Activated naive CD4-positive, alpha-beta T cell treated with anti-CD3 and anti-CD28 coated beads for 36 hours (primary cell): ENCODE data around the gene TMEM140. TPM values are rescaled to one million over a fixed set of nuclear protein-coding genes. Genes with fewer than 3 reads are reported as not detected.

Experiments
- CTCF ChIA-PET: fragments of 350-600 bp; sonication (Branson Sonifier 250); formaldehyde crosslinking; loops from one replicate; lab custom pipeline; 2021; ENCODE audit warnings: antibody characterized with exemption; lab: Charles Lee
- DNase-seq: peaks from one replicate; pipeline ENCODE4 v3.0.0-alpha.2; 2020
- H3K27ac Mint-ChIP-seq: one replicate; pipeline ENCODE4 v1.8.0; 2021; ENCODE audit warnings: mild to moderate bottlenecking, mixed read lengths
- H3K27me3 Mint-ChIP-seq: one replicate; pipeline ENCODE4 v1.8.0; 2021; ENCODE audit warnings: low read depth, mixed read lengths
- H3K36me3 Mint-ChIP-seq: one replicate; pipeline ENCODE4 v1.8.0; 2021; ENCODE audit warnings: low read depth, mixed read lengths
- H3K4me1 Mint-ChIP-seq: one replicate; pipeline ENCODE4 v1.8.0; 2021; ENCODE audit warnings: low read depth, mixed read lengths
- H3K4me3 Mint-ChIP-seq: one replicate; pipeline ENCODE4 v1.8.0; 2021; ENCODE audit warnings: mild to moderate bottlenecking, moderate library complexity, mixed read lengths
- H3K9me3 Mint-ChIP-seq: one replicate; pipeline ENCODE4 v1.8.0; 2021; ENCODE audit warnings: mixed read lengths
- intact Hi-C: fragments of 100-400 bp; cut with micrococcal nuclease; formaldehyde crosslinking; loops from one replicate; pipeline ENCODE4 v1.15.1; 2023
- total RNA-seq, 2 experiments: library from RNA; stranded (reverse); gene quantifications; one replicate each; pipeline ENCODE4 v1.2.3, GENCODE V29; 2021

TMEM140 gene
- total RNA-seq, 2 experiments from 2014 or later: 8.1 to 9.2 TPM

- Mint-ChIP-seq H3K36me3 (peaks cover 32% of the 10 kb centered on the region), H3K27ac (no peak overlapping the region), H3K9me3 (peaks cover 28% of the 10 kb centered on the region), H3K4me3 (no peak overlapping the region), H3K4me1 (no peaks in the 10 kb centered on the region), H3K27me3 (no peaks in the 10 kb centered on the region)
- no peak for DNase-seq
- CTCF ChIA-PET: interaction anchor here (0.9 kb wide), 1 partner anchor 32 kb away, joined by 4 read pairs; no protein-coding TSS in a partner anchor
- intact Hi-C loops: no loop called here
Observed at GRCh38 chr7:135178364-135178763, 30.5 kb downstream of the TMEM140 start.

GRCh38 chr7:135179321-135179925 is 31.6 kb downstream of the TMEM140 start:
- H3K27ac Mint-ChIP-seq: no peak overlapping the region
- DNase-seq: no peak
- CTCF ChIA-PET: no interaction called here
- no peak overlapping the region for H3K4me3 Mint-ChIP-seq
- intact Hi-C loops: no loop called here
- no peaks in the 10 kb centered on the region for H3K4me1 Mint-ChIP-seq
- H3K9me3 Mint-ChIP-seq: peaks cover 36% of the 10 kb centered on the region
- H3K36me3 Mint-ChIP-seq: peaks cover 42% of the 10 kb centered on the region
- H3K27me3 Mint-ChIP-seq: no peaks in the 10 kb centered on the region

- intact Hi-C loops: no loop called here
- CTCF ChIA-PET: interaction anchor here (0.8 kb wide), 1 partner anchor 9 kb away, joined by 3 read pairs; the partner anchor contains the start of gene CYREN
- H3K27ac Mint-ChIP-seq: no peak overlapping the region
- peaks cover 48% of the 10 kb centered on the region for H3K36me3 Mint-ChIP-seq
- no peak overlapping the region for H3K4me3 Mint-ChIP-seq
- H3K27me3 Mint-ChIP-seq: no peaks in the 10 kb centered on the region
- H3K4me1 Mint-ChIP-seq: no peaks in the 10 kb centered on the region
- H3K9me3 Mint-ChIP-seq: peaks cover 36% of the 10 kb centered on the region
- no peak for DNase-seq
Observed at GRCh38 chr7:135180122-135180521, 32.2 kb downstream of the TMEM140 start.

- no peak overlapping the region for H3K27ac Mint-ChIP-seq
- no peak overlapping the region for H3K4me3 Mint-ChIP-seq
- H3K27me3 Mint-ChIP-seq: no peaks in the 10 kb centered on the region
- peaks cover 36% of the 10 kb centered on the region for H3K9me3 Mint-ChIP-seq
- H3K4me1 Mint-ChIP-seq: no peaks in the 10 kb centered on the region
- no peak for DNase-seq
- intact Hi-C loops: no loop called here
- CTCF ChIA-PET: no interaction called here
- peaks cover 58% of the 10 kb centered on the region for H3K36me3 Mint-ChIP-seq
Observed at GRCh38 chr7:135181261-135181928, 33.5 kb downstream of the TMEM140 start.

GRCh38 chr7:135181929-135182678 is 34.2 kb downstream of the TMEM140 start:
- no peaks in the 10 kb centered on the region for H3K27me3 Mint-ChIP-seq

GRCh38 chr7:135183478-135183877 is 35.6 kb downstream of the TMEM140 start:
- CTCF ChIA-PET: interaction anchor here (1.2 kb wide), 1 partner anchor 91 kb away, joined by 3 read pairs; no protein-coding TSS in a partner anchor

More at GRCh38 chr7:135181929-135182678, 34.2 kb downstream of the TMEM140 start:
- intact Hi-C loops: no loop called here
- Mint-ChIP-seq H3K27ac (no peak overlapping the region), H3K36me3 (peaks cover 63% of the 10 kb centered on the region), H3K4me1 (no peaks in the 10 kb centered on the region), H3K4me3 (no peak overlapping the region), H3K9me3 (peaks cover 36% of the 10 kb centered on the region)
- CTCF ChIA-PET: interaction anchor here (0.7 kb wide), 1 partner anchor 12 kb away, joined by 3 read pairs; no protein-coding TSS in a partner anchor
- no peak for DNase-seq

GRCh38 chr7:135184254-135184841 is 36.5 kb downstream of the TMEM140 start:
- Mint-ChIP-seq H3K4me1 (no peaks in the 10 kb centered on the region), H3K4me3 (no peak overlapping the region), H3K27ac (no peak overlapping the region), H3K36me3 (peaks cover 75% of the 10 kb centered on the region), H3K9me3 (peaks cover 36% of the 10 kb centered on the region), H3K27me3 (no peaks in the 10 kb centered on the region)
- CTCF ChIA-PET: no interaction called here
- DNase-seq: no peak
- intact Hi-C loops: no loop called here

More at GRCh38 chr7:135183478-135183877, 35.6 kb downstream of the TMEM140 start:
- H3K27ac Mint-ChIP-seq: no peak overlapping the region
- H3K9me3 Mint-ChIP-seq: peaks cover 36% of the 10 kb centered on the region
- no peaks in the 10 kb centered on the region for H3K27me3 Mint-ChIP-seq
- no peak for DNase-seq
- H3K4me1 Mint-ChIP-seq: no peaks in the 10 kb centered on the region
- H3K36me3 Mint-ChIP-seq: peaks cover 73% of the 10 kb centered on the region
- H3K4me3 Mint-ChIP-seq: no peak overlapping the region
- intact Hi-C loops: no loop called here

- DNase-seq: no peak
- no peaks in the 10 kb centered on the region for H3K27me3 Mint-ChIP-seq
- H3K36me3 Mint-ChIP-seq: peaks cover 79% of the 10 kb centered on the region
- intact Hi-C loops: no loop called here
- H3K4me3 Mint-ChIP-seq: no peak overlapping the region
- CTCF ChIA-PET: interaction anchor here (0.6 to 1.3 kb wide), 2 partner anchors 9 to 248 kb away, joined by 3 to 4 read pairs; no protein-coding TSS in a partner anchor
- no peaks in the 10 kb centered on the region for H3K4me1 Mint-ChIP-seq
- no peak overlapping the region for H3K27ac Mint-ChIP-seq
- H3K9me3 Mint-ChIP-seq: peaks cover 28% of the 10 kb centered on the region
Observed at GRCh38 chr7:135185471-135186260, 37.8 kb downstream of the TMEM140 start.

- Mint-ChIP-seq H3K9me3 (peaks cover 24% of the 10 kb centered on the region), H3K4me3 (no peak overlapping the region), H3K27ac (no peak overlapping the region), H3K4me1 (no peaks in the 10 kb centered on the region), H3K36me3 (peaks cover 78% of the 10 kb centered on the region), H3K27me3 (no peaks in the 10 kb centered on the region)
- DNase-seq: no peak
- intact Hi-C loops: no loop called here
- CTCF ChIA-PET: interaction anchor here (0.6 to 1.3 kb wide), 3 partner anchors 10 to 249 kb away, joined by 3 to 4 read pairs (median 3); no protein-coding TSS in a partner anchor
Observed at GRCh38 chr7:135186261-135186540, 38.3 kb downstream of the TMEM140 start.

- peaks cover 76% of the 10 kb centered on the region for H3K36me3 Mint-ChIP-seq
- H3K4me3 Mint-ChIP-seq: no peak overlapping the region
- DNase-seq: no peak
- H3K27me3 Mint-ChIP-seq: no peaks in the 10 kb centered on the region
- H3K4me1 Mint-ChIP-seq: no peaks in the 10 kb centered on the region
- CTCF ChIA-PET: interaction anchor here (0.9 to 1.3 kb wide), 2 partner anchors 10 to 18 kb away, joined by 3 read pairs; no protein-coding TSS in a partner anchor
- H3K27ac Mint-ChIP-seq: no peak overlapping the region
- intact Hi-C loops: no loop called here
- H3K9me3 Mint-ChIP-seq: peaks cover 19% of the 10 kb centered on the region
Observed at GRCh38 chr7:135186841-135187253, 39.0 kb downstream of the TMEM140 start.

GRCh38 chr7:135188298-135188984 is 40.6 kb downstream of the TMEM140 start:
- intact Hi-C loops: no loop called here
- no peak for DNase-seq
- H3K27me3 Mint-ChIP-seq: no peaks in the 10 kb centered on the region
- CTCF ChIA-PET: interaction anchor here (0.6 kb wide), 1 partner anchor 15 kb away, joined by 4 read pairs; no protein-coding TSS in a partner anchor
- H3K36me3 Mint-ChIP-seq: peaks cover 72% of the 10 kb centered on the region
- H3K9me3 Mint-ChIP-seq: peaks cover 7% of the 10 kb centered on the region
- no peak overlapping the region for H3K27ac Mint-ChIP-seq
- no peak overlapping the region for H3K4me3 Mint-ChIP-seq
- no peaks in the 10 kb centered on the region for H3K4me1 Mint-ChIP-seq
